Measurements from ENCODE around the gene PTPRJ.

PTPRJ gene

DNA sequence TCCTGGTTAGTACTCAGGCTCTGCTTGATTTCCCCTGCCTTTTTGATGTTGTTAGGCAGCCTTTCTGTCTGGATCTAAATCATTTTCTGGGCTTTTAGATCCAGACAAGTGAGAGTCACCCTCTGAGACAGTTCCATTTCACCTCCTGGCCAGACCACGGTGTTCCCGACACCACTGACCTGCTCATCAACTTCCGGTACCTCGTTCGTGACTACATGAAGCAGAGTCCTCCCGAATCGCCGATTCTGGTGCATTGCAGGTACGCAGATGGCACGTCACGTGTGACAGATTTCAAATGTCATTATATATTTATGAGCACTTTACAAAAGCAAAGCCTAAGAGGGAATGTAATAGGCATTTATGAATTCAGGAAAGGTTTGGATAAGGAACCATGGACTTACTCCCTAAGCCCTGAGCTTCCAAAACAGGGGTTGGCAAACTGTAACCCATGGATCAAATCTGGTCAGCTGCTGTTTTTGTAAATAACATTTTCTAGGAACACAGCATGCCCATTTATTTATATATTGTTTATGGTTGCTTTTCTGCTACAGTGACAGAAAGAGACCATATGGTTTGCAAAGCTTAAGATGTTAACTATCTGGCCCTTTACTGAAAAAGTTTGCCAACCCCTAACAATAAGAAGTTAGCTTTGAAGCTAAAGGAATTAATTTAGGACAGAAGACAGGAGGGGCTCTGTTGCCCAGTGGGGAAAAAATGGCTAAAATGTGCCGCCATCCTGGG, 183.2 kb downstream of the PTPRJ start:
- DNase-seq: no peak
- Histone ChIP-seq H3K9me3 (ENCODE audit: control extremely low read depth in 1 of 5, control insufficient read depth in 4 of 5, insufficient read depth in 2 of 5, low read depth in 1 of 5, low read length in 4 of 5) (no peaks in the 10 kb centered on the region), H3K27me3 (replicated peaks in 2 of 5; ENCODE audit: control insufficient read depth in 4 of 5, insufficient read depth in 5 of 5, low read length in 4 of 5) (peaks cover 0 to 1% (median 0%) of the 10 kb centered on the region in 5 experiments), H3K36me3 (ENCODE audit: control insufficient read depth in 4 of 4, insufficient read depth in 4 of 4, low read length in 3 of 4) (no peaks in the 10 kb centered on the region), H3K4me3 (ENCODE audit: control insufficient read depth in 1 of 7, extremely low read depth in 1 of 7, insufficient read depth in 4 of 7, low read depth in 2 of 7, low read length in 6 of 7) (no peak overlapping the region), H3K4me1 (ENCODE audit: control extremely low read depth in 1 of 4, control insufficient read depth in 4 of 4, insufficient read depth in 4 of 4, low read length in 3 of 4) (no peaks in the 10 kb centered on the region), H3K27ac (ENCODE audit: insufficient read depth in 1 of 2, low read depth in 1 of 2, low read length in 2 of 2, poor library complexity in 1 of 2, severe bottlenecking in 2 of 2) (no peak overlapping the region)
- CTCF ChIA-PET: interaction anchor here (2.1 kb wide), 1 partner anchor 9 kb away, joined by 8 read pairs; no protein-coding TSS in a partner anchor
- POLR2A ChIA-PET: no interaction called here
- 97% methylated on average over 3 of the region's 12 CpGs for WGBS (ENCODE audit: insufficient coverage)

DNA sequence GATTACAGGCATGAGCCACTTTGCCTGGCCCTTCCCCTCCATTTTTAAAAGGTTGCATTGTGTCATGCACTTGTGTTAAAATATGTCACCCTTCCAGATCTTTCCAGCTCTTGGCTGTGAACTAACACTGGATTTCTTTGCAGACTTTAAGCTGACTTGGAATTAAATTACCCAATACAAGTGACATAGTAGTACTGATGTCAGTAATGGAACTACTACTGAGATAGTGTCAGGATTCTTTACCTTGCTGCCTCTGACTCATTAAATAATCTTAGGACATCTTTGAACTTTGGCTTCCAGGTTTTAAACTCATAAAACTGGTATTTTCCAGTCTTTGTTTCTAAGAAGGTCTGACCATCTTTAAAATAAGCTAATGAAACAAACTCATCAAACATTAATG, 184.5 kb downstream of the PTPRJ start:
- ChIA-PET CTCF (no interaction called here), POLR2A (no interaction called here)
- H3K27me3 ChIP-seq (replicated peaks in 2 of 5; ENCODE audit: control insufficient read depth in 4 of 5, insufficient read depth in 5 of 5, low read length in 4 of 5): peaks cover 0 to 11% (median 0%) of the 10 kb centered on the region in 5 experiments
- H3K27ac ChIP-seq (ENCODE audit: insufficient read depth in 1 of 2, low read depth in 1 of 2, low read length in 2 of 2, poor library complexity in 1 of 2, severe bottlenecking in 2 of 2): no peak overlapping the region
- H3K4me3 ChIP-seq (ENCODE audit: control insufficient read depth in 1 of 7, extremely low read depth in 1 of 7, insufficient read depth in 4 of 7, low read depth in 2 of 7, low read length in 6 of 7): no peak overlapping the region
- H3K36me3 ChIP-seq (ENCODE audit: control insufficient read depth in 4 of 4, insufficient read depth in 4 of 4, low read length in 3 of 4): no peaks in the 10 kb centered on the region
- no peaks in the 10 kb centered on the region for H3K4me1 ChIP-seq (ENCODE audit: control extremely low read depth in 1 of 4, control insufficient read depth in 4 of 4, insufficient read depth in 4 of 4, low read length in 3 of 4)
- no peak for DNase-seq
- H3K9me3 ChIP-seq (ENCODE audit: control extremely low read depth in 1 of 5, control insufficient read depth in 4 of 5, insufficient read depth in 2 of 5, low read depth in 1 of 5, low read length in 4 of 5): no peaks in the 10 kb centered on the region

DNA sequence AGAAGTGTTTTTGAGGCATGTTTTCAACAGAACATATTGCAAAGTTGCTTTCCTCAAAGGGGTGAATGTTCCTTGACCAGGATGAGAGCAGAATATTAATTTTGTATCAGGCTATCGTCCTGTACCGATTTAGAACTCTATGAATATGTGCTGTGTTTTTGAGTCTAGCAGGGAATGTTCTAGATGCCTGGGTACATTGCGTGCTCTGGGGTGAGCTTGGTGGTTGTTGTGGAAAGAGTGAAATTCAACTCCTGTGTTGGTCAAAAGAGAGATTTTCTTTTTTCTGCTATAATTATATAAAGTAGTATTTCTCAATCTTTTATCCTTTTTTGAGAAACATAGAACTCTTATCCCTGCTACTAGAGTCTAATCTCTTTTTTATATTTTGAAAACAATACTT, 185.1 kb downstream of the PTPRJ start:
- H3K27me3 ChIP-seq (replicated peaks in 2 of 5; ENCODE audit: control insufficient read depth in 4 of 5, insufficient read depth in 5 of 5, low read length in 4 of 5): peaks cover 0 to 11% (median 2%) of the 10 kb centered on the region in 5 experiments
- CTCF ChIA-PET: no interaction called here
- no peaks in the 10 kb centered on the region for H3K9me3 ChIP-seq (ENCODE audit: control extremely low read depth in 1 of 5, control insufficient read depth in 4 of 5, insufficient read depth in 2 of 5, low read depth in 1 of 5, low read length in 4 of 5)
- H3K27ac ChIP-seq (ENCODE audit: insufficient read depth in 1 of 2, low read depth in 1 of 2, low read length in 2 of 2, poor library complexity in 1 of 2, severe bottlenecking in 2 of 2): no peak overlapping the region
- POLR2A ChIA-PET: no interaction called here
- H3K4me3 ChIP-seq (ENCODE audit: control insufficient read depth in 1 of 7, extremely low read depth in 1 of 7, insufficient read depth in 4 of 7, low read depth in 2 of 7, low read length in 6 of 7): no peak overlapping the region
- no peaks in the 10 kb centered on the region for H3K4me1 ChIP-seq (ENCODE audit: control extremely low read depth in 1 of 4, control insufficient read depth in 4 of 4, insufficient read depth in 4 of 4, low read length in 3 of 4)
- no peaks in the 10 kb centered on the region for H3K36me3 ChIP-seq (ENCODE audit: control insufficient read depth in 4 of 4, insufficient read depth in 4 of 4, low read length in 3 of 4)
- 100% methylated on average over 2 of the region's 3 CpGs for WGBS (ENCODE audit: insufficient coverage)
- DNase-seq: no peak

DNA sequence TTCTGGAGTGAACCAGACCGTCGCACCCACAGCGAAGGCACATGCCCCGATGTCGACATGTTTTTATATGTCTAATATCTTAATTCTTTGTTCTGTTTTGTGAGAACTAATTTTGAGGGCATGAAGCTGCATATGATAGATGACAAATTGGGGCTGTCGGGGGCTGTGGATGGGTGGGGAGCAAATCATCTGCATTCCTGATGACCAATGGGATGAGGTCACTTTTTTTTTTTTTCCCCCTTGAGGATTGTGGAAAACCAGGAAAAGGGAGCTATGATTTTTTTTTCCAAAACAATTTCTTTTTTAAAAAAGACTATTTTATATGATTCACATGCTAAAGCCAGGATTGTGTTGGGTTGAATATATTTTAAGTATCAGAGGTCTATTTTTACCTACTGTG, 187.0 kb downstream of the PTPRJ start:
- DNase-seq: no peak
- ChIA-PET POLR2A (no interaction called here), CTCF (interaction anchor here (0.6 kb wide), 1 partner anchor 13 kb away, joined by 3 read pairs; no protein-coding TSS in a partner anchor)
- no peak overlapping the region for H3K27ac ChIP-seq (ENCODE audit: insufficient read depth in 1 of 2, low read depth in 1 of 2, low read length in 2 of 2, poor library complexity in 1 of 2, severe bottlenecking in 2 of 2)
- H3K4me3 ChIP-seq (ENCODE audit: control insufficient read depth in 1 of 7, extremely low read depth in 1 of 7, insufficient read depth in 4 of 7, low read depth in 2 of 7, low read length in 6 of 7): no peak overlapping the region
- H3K36me3 ChIP-seq (ENCODE audit: control insufficient read depth in 4 of 4, insufficient read depth in 4 of 4, low read length in 3 of 4): no peaks in the 10 kb centered on the region
- H3K9me3 ChIP-seq (ENCODE audit: control extremely low read depth in 1 of 5, control insufficient read depth in 4 of 5, insufficient read depth in 2 of 5, low read depth in 1 of 5, low read length in 4 of 5): no peaks in the 10 kb centered on the region
- no peaks in the 10 kb centered on the region for H3K4me1 ChIP-seq (ENCODE audit: control extremely low read depth in 1 of 4, control insufficient read depth in 4 of 4, insufficient read depth in 4 of 4, low read length in 3 of 4)
- H3K27me3 ChIP-seq (replicated peaks in 2 of 5; ENCODE audit: control insufficient read depth in 4 of 5, insufficient read depth in 5 of 5, low read length in 4 of 5): peaks cover 0 to 11% (median 2%) of the 10 kb centered on the region in 5 experiments
- WGBS (ENCODE audit: insufficient coverage): 86% methylated on average over 1 of the region's 6 CpGs

DNA sequence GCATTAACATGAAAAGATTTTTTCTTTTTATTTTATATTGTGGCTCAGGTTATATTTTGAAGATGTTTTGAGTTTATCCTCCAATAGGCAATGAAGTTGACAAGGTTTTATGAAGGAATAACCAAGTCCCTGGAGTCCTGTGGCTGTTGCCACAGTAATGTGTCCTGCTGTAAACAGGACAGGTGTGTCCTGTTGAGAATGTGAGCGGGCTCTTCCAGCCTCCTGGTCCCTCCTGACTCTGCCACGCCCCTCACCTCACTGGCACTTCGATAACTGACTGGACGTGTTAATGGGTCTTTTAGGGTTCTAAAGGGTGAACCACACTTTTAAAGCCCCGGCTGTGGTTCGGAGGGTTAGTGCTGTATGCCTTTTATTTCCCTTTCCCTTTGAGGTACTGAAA, 188.5 kb downstream of the PTPRJ start:
- H3K9me3 ChIP-seq (ENCODE audit: control extremely low read depth in 1 of 5, control insufficient read depth in 4 of 5, insufficient read depth in 2 of 5, low read depth in 1 of 5, low read length in 4 of 5): no peaks in the 10 kb centered on the region
- H3K27ac ChIP-seq (ENCODE audit: insufficient read depth in 1 of 2, low read depth in 1 of 2, low read length in 2 of 2, poor library complexity in 1 of 2, severe bottlenecking in 2 of 2): no peak overlapping the region
- no peaks in the 10 kb centered on the region for H3K4me1 ChIP-seq (ENCODE audit: control extremely low read depth in 1 of 4, control insufficient read depth in 4 of 4, insufficient read depth in 4 of 4, low read length in 3 of 4)
- ChIA-PET POLR2A (no interaction called here), CTCF (no interaction called here)
- H3K36me3 ChIP-seq (ENCODE audit: control insufficient read depth in 4 of 4, insufficient read depth in 4 of 4, low read length in 3 of 4): no peaks in the 10 kb centered on the region
- WGBS (ENCODE audit: insufficient coverage): 96% methylated on average over 3 of the region's 6 CpGs
- H3K4me3 ChIP-seq (ENCODE audit: control insufficient read depth in 1 of 7, extremely low read depth in 1 of 7, insufficient read depth in 4 of 7, low read depth in 2 of 7, low read length in 6 of 7): no peak overlapping the region
- H3K27me3 ChIP-seq (replicated peaks in 2 of 5; ENCODE audit: control insufficient read depth in 4 of 5, insufficient read depth in 5 of 5, low read length in 4 of 5): peaks cover 0 to 15% (median 2%) of the 10 kb centered on the region in 5 experiments
- no peak for DNase-seq

DNA sequence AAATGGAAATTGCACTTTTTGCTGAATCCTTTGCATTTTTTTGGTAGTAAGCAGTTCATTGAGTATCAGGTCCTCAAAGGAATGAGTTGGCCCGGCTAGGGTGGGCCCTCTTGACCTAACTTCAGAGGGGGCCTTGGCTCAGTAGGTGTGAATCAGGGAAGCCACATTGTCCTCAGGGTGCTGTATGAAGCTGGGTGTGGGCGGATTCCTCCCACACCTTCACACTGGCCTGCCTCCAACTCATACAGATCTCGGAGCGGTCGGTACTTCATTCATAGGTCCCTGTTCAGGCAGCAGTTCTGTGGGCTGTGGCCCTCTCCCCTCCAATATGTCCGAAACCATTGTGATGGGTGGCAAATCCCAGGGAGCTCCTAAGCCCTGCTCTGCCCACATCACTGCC, 188.9 kb downstream of the PTPRJ start:
- Histone ChIP-seq H3K36me3 (ENCODE audit: control insufficient read depth in 4 of 4, insufficient read depth in 4 of 4, low read length in 3 of 4) (no peaks in the 10 kb centered on the region), H3K4me3 (ENCODE audit: control insufficient read depth in 1 of 7, extremely low read depth in 1 of 7, insufficient read depth in 4 of 7, low read depth in 2 of 7, low read length in 6 of 7) (no peak overlapping the region), H3K4me1 (ENCODE audit: control extremely low read depth in 1 of 4, control insufficient read depth in 4 of 4, insufficient read depth in 4 of 4, low read length in 3 of 4) (no peaks in the 10 kb centered on the region), H3K27ac (ENCODE audit: insufficient read depth in 1 of 2, low read depth in 1 of 2, low read length in 2 of 2, poor library complexity in 1 of 2, severe bottlenecking in 2 of 2) (no peak overlapping the region), H3K27me3 (replicated peaks in 2 of 5; ENCODE audit: control insufficient read depth in 4 of 5, insufficient read depth in 5 of 5, low read length in 4 of 5) (peaks cover 0 to 15% (median 2%) of the 10 kb centered on the region in 5 experiments), H3K9me3 (ENCODE audit: control extremely low read depth in 1 of 5, control insufficient read depth in 4 of 5, insufficient read depth in 2 of 5, low read depth in 1 of 5, low read length in 4 of 5) (no peaks in the 10 kb centered on the region)
- ChIA-PET POLR2A (no interaction called here), CTCF (no interaction called here)
- 97% methylated on average over 6 of the region's 6 CpGs for WGBS (ENCODE audit: insufficient coverage)
- no peak for DNase-seq

DNA sequence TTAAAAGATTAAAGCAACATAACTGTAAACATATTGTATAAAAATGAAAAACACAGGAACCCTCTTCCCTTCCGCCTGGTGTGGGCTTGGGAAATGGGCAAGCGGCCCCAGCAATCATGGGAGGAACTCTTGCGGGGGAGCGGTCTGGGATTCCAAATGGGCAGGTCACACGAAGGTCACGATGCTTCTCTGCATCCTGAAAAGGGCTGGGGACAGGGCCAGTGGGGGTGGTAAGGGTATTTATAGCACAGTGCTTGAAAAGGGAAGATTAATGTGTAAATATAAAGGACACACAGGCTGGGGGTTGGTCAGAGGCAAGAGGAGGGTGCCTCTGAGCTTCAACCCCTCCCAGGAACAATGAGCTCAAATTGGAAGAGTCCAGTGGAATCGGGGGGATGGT, 189.4 kb downstream of the PTPRJ start:
- no peaks in the 10 kb centered on the region for H3K4me1 ChIP-seq (ENCODE audit: control extremely low read depth in 1 of 4, control insufficient read depth in 4 of 4, insufficient read depth in 4 of 4, low read length in 3 of 4)
- no peak overlapping the region for H3K27ac ChIP-seq (ENCODE audit: insufficient read depth in 1 of 2, low read depth in 1 of 2, low read length in 2 of 2, poor library complexity in 1 of 2, severe bottlenecking in 2 of 2)
- H3K36me3 ChIP-seq (ENCODE audit: control insufficient read depth in 4 of 4, insufficient read depth in 4 of 4, low read length in 3 of 4): no peaks in the 10 kb centered on the region
- ChIA-PET CTCF (no interaction called here), POLR2A (no interaction called here)
- DNase-seq: no peak
- H3K9me3 ChIP-seq (ENCODE audit: control extremely low read depth in 1 of 5, control insufficient read depth in 4 of 5, insufficient read depth in 2 of 5, low read depth in 1 of 5, low read length in 4 of 5): no peaks in the 10 kb centered on the region
- H3K27me3 ChIP-seq (replicated peaks in 2 of 5; ENCODE audit: control insufficient read depth in 4 of 5, insufficient read depth in 5 of 5, low read length in 4 of 5): peaks cover 0 to 15% (median 2%) of the 10 kb centered on the region in 5 experiments
- no peak overlapping the region for H3K4me3 ChIP-seq (ENCODE audit: control insufficient read depth in 1 of 7, extremely low read depth in 1 of 7, insufficient read depth in 4 of 7, low read depth in 2 of 7, low read length in 6 of 7)
- 94% methylated on average over 6 of the region's 7 CpGs for WGBS (ENCODE audit: insufficient coverage)

Data from common myeloid progenitor, CD34-positive (primary cell).